COR-L47 (cell line): ENCODE measurements around the gene TCF12.
"Not testable (repeated sequence)": the region's sequence is repeated elsewhere in the genome, so short reads cannot be mapped to it uniquely, and the experiment has no call there.

Experiments
- DNase-seq: peaks from one replicate; lab custom pipeline; 2025; lab: John Stamatoyannopoulos, UW

The TCF12 gene

DNA sequence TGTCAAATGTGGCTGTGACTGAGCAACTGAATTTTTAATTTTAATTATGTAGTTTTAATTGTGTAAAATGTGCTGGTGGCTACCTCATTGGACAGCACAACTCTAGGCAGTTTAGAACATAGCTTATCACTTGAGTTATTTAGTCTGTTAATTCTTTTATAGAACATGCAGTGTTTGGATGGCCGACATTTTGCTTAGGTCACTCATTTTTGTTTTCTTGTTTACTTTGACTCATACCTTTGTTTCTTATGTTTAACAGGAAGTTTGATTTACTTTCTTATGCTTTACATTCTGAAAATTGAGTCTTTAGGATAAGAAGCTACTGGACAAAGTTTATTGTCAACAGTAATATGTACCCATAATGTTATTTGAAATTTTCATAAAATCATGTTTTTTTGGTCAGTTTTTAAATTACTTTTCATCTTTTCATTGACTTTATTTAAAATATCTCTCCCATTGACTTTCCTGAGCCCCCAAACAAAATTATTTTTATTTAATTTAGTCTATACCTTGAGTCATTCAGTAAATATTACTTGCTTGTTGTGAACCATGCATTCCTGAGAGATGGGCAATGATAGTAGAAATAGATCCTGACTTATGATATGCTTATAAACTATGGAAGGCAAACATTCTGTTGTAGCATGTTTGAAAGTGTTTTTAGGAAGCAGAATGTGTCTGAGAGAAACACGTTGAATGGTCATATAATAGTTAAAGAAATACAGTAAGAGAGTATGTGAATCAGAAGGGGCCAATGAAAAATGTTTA, 60.6 kb downstream of the TCF12 start:
- DNase-seq, result no peak

DNA sequence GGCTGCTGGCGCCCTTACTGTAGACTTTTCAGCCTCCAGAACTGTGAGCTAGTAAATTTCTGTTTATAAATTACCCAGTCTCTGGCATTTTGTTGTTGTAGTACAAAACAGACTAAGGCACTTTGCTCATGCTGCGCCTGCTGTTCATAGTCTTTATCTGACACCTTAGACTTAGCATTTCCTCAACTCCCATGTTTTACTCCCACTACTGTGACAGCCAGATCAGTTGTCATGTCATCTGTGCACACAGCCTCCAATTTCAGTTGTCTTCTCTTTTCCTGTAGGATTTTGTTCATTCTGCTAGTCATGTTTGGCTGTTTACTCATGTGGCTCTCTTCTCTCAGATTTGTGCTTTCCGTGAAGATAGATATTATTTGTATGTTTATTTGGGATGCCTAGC, 62.0 kb downstream of the TCF12 start:
- no peak for DNase-seq

DNA sequence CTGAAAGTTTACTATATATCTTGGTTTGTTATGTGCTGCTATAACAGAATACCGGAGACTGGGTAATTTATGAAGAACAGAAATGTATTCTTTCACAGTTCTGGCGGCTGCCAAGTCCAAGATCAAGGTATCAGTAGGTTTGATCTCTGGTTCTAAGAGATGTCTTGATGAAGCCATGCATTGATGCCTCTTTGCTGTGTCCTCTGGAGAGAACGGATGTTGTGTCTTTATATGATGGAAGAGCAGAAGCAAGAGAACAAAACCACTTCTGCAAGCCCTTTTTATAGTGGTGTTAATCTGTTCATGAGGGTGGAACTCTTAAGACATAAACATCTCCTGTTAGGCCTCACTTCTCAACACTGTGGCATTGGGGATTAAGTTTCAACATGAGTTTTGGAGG, 62.7 kb downstream of the TCF12 start:
- no peak for DNase-seq

DNA sequence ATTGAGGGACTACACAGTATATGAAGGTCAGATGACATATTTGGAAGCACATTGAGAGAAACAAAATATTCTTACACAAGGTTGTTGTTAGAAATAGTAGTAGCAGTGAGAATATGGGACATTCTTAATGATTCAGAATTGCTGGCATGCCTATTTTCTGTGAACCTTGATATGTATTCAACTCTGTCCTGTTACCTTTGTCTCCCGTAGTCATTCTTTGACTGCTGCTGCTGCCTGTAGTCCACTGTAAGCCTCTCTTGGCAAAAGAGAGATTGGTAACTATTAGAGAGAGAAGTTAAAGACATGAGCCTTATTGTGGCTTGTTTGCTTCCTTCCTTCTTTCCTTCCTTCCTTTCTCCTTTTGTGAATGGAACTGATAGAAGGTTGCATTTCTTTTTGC, 64.5 kb downstream of the TCF12 start:
- no peak for DNase-seq

DNA sequence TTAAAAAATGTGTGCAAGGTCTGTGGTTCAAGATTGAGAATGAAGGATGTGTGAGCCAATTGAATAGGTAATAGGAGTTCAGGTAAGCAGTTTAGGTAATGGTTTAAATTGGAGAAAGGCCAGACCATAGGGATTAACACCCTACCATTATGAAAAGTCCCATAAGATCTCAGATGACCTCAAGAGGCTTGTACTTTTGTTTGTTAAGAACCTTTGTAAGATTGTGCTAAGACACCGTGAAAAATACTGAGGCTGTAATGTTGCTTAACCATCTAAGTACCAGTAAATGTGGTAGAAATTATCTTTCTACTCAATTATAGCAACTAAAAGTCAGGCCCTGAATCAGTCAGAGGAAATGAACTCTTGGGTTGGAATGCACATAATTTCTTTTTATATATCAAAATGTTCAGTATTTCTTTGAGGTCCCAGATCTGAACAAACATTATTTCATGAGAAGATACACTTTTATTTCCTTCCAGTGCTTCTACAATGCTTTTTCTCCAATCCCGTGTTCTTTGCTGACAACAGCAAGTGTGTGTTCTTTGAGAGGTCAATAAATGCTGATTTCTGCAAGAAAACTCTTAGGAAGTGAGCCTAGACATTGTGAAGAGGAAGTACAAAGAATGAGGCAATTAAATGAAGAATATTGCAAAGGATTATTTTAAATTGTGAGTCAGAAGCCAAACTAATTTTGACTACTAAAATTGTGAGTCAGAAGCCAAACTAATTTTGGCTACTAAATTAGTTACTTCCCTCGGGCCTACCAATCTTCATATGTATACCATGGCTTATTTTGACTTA, 66.4 kb downstream of the TCF12 start:
- DNase-seq, result no peak

DNA sequence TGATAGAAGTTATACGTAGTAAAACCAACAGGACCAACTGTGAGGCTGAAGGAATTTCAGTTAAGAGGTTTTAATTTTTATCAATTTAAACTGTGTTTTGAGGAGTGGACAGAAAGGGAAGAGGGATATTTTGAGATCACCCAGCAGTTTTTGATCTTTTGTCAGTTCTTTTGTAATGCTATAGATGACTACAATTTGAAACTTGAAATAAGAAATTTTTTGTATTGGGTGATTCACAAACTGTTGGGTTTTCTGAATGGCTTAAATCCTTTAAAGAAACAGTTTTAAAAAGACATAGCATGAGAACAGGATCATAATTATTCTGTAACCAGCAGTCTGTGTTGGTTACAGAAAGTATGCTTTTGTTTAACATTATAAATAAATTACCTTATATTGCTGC, 67.4 kb downstream of the TCF12 start:
- no peak for DNase-seq

DNA sequence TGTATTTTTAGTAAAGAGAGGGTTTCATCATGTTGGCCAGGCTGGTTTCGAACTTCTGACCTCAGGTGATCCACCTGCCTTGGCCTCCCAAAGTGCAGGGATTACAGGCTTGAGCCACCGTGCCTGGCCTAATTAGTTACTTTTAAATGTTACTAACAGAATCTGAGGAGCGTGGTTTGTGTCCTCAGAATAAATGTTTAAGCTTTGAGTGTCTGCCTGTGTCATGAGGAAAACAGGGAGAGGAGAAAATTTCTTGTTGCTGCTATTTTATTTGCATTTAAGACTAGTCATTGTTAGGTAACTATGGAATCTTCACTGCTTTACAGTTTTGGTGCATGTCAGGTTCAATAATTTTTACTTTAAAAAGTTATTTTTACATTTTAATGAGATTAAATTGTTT, 68.8 kb downstream of the TCF12 start:
- DNase-seq, result no peak

DNA sequence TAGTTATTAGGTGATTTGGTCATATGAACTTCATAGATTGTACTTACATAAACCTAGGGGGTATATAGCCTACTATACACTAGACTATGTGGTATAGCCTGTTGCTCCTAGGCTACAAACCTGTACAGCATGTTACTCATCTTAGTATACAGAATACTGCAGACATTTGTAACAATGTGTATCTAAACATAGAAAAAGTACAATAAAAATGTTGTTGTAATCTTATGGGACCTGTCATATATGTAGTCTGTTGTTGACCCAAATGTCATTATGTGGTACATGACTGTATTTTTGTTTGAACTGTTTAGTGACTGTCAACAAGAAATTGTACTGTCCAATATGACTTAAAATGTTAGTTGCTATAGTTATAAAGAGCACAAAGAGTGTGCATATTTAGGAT, 69.8 kb downstream of the TCF12 start:
- DNase-seq, result no peak

DNA sequence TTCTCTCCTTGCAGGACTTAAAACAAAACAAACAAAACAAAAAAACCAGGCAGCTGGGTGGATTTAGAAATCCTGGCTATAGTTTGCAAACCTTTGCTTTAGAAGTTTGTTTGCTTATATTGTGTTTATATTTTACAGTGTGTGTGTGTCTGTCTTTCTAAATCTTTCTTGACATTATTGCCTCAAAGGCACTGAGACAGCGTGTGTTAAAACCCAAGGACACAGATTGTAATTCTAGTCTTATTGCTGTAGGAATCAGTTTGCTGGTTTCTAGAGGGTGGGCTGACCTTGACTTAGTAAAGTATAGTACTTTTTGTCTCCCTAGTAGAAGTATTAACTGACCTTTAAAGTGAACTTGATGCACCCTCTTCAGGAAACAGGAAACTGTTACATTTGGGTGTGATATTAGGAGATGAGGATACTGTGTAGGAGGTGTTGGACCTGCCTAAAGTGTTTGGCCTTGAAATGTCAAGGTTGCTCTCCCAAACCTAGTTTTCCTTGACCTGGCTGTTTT, 71.0 kb downstream of the TCF12 start:
- no peak for DNase-seq

DNA sequence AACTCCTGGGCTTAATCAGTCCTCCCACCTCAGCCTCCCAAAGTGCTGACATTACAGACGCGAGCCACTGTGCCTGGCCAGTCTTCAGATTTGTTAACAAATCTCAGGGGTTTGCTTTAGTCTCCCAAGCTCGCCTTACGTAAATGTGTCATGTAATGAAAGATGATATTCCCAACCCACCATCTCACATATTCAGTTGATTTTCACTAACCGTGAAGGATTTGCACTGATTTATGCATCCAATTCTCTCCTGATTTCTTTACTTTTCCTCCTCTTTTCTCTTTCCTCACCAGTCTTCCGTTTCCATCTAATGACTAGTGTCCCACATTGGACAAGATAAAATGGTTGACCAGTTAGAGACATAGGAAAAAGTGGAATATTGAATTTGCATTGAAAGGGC, 72.6 kb downstream of the TCF12 start:
- no peak for DNase-seq

DNA sequence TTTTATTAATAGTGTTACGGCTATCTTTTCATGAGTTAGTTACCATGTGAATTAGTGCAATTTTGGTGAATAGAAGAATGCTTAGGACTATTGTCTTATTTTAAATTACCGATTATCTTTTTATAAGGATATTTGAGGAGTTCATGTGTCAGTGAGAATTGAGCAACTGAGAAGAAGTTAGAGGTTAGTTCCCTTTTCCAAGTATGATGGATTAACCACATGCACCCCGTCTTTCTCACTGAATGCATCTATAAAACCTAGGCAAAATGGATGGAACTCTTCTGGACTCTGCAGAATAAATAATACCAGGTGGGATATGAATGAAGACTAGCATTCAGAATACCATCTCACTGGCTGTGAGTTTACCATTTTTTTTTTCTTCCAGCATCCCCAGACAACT, 74.3 kb downstream of the TCF12 start:
- DNase-seq, result no peak

DNA sequence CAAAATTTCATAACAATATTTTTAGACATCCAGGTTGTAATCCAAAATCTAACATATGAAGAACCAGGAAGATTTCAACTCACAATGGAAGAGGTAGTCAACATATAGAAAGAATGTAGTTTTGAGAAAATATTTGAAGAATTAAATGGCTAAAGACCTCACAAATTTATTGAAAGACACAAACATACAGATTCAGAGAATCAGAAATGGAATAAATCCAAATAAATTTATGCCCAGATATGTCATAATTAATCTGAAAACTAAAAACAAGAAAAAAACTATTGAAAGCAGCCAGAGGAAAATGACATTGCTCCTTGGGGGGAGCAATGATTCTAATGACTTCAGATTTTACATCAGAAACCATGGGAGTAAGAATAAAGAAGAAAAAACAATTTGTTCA, 75.8 kb downstream of the TCF12 start:
- no peak for DNase-seq

DNA sequence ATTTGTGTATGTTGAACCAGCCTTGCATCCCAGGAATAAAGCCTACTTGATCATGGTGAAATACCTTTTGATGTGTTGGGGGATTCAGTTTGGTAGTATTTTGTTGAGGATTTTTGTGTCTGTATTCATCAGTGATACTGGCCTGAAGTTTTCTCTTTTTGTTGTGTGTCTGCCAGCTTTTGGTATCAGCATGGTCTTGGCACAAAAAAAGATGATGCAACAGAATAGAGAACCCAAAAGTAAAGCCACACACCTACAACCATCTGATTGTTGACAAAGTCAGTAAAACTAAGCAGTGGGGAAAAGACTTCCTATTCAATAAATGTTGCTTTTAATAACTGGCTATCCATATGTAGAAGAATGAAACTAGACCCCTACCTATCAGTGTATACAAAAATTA, 77.6 kb downstream of the TCF12 start:
- DNase-seq, result no peak

DNA sequence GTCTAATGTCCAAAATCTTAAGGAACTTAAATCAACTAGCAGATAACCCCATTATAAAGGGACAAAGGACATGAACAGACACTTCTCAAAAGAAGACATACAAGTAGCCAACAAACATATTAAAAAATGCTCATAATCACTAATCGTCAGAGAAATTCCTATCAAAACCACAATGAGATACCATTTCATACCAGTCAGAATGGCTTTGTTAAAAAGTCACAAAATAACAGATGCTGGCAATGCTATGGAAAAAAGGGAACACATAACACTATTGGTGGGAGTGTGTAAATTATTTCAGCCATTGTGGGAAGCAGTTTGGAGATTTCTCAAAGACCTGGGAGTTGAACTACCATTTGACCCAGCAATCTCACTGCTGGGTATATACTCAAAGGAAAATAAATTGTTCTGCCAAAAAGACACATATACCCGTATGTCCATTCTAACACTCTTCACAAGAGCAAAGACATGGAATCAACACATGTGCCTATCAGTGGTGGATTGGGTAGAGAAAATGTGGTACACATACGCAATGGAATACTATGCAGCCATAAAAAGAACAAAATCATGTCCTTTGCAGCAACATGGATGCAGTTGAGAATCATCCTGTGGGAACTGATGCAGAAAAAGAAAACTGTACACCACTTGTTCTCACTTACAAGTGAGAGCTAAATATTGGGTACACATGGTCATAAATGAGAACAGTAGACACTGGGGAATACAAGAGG, 78.5 kb downstream of the TCF12 start:
- DNase-seq, result no peak

DNA sequence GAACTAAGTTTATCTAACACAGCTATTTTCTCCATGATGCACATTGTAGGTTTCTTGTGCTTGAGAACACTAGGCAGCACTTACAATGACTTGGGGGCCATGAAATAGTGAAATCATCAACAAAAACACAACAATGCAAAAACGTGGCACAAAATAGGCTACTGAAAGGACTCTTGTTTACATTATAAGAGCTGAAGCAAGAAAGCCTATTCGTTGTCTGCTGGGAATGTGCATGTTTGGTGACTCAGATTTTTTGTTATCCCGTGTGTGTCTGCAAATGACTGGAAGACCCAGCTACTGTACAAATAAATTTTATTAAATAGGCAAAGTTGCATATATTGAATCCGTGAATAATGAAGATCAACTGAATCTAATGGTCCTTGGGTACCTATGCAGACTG, 85.0 kb downstream of the TCF12 start:
- DNase-seq, result no peak

DNA sequence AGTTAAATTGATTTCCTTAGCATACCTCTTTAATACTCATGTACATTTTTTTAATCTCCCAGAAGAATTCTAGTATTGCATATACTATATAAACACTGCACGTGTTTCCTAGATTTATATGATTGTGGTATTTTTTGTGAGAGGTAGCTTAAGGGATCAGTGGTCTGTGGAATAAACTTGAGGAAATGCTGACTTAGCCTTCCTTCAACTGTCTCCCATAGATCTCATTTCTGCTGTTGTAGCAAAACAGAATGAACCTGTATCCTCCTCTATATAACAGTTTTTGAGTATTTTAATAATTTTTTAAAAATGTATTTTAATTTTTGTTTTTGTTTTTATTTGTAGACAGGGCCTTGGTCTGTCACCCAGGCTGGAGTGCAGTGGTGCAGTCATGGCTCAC, 86.8 kb downstream of the TCF12 start:
- no peak for DNase-seq

DNA sequence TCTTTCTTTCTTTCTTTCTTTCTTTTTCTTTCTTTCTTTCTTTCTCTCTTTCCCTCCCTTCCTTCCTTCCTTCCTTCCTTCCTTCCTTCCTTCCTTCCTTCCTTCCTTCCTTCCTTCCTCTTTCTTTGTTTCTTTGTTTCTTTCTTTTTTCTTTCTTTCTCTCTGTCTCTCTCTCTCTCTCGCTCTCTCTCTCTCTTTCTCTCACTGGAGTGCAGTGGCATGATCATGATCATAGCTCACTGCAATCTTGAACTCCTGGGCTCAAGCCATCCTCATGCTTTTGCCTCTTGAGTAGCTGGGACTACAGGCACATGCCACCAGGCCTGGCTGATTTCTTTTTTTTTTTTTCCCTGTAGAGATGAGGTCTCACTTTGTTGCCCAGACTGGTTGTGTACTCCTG, 89.4 kb downstream of the TCF12 start:
- not testable (repeated sequence) for DNase-seq

DNA sequence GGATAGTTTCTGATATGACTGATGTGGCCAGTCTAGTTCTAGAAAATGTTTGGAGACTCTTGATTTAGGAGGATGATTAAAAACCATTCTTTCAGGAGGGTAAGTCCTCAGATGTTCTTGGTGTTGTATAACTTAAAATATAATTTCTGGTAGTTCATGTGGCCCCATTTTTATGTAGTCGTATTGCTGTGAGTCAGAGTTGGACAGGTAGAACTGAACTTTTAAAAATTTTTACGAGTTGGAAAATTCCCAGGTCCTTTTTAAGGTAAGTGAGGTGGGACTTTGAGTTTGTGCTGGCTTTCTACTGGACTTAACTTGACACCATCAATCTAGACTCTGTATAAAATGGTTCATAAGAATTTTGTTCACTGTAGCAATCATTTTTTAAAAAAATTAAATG, 92.3 kb downstream of the TCF12 start:
- no peak for DNase-seq

DNA sequence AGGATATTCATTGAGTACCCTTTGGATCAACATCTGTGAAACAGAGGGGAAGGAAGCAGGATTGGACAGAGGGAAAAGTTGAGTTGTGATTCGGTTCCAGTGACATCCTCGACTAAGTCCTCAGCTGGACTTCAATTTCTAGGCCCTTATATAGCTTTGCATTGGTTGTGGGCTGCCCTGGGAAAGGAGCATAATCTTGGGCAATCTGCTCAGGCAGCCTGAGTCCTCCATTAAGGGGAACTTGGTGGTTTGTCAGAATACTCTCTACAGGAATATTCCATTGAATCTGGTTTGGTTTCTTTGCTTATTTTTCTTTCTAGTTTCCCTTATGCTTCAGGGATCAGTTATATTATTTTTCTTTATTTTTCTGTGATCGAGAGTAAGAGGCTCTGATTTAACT, 94.1 kb downstream of the TCF12 start:
- no peak for DNase-seq

DNA sequence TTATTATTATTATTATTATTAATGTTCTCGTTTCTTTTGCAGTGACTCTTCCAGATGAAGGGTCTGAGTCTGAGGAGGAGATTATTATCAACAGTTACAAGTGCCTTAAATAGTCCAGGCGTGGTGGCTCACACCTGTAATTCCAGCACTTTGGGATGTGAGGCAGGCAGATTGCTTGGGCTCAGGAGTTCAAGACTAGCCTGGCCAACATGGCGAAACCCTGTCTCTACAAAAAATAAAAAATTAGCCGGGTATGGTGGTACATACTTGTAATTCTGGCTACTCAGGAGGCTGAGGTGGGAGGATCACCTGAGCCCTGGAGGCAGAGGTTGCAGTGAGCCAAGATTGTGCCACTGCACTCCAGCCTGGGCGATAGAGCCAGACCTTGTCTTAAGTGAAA, 96.5 kb downstream of the TCF12 start:
- not testable (repeated sequence) for DNase-seq

DNA sequence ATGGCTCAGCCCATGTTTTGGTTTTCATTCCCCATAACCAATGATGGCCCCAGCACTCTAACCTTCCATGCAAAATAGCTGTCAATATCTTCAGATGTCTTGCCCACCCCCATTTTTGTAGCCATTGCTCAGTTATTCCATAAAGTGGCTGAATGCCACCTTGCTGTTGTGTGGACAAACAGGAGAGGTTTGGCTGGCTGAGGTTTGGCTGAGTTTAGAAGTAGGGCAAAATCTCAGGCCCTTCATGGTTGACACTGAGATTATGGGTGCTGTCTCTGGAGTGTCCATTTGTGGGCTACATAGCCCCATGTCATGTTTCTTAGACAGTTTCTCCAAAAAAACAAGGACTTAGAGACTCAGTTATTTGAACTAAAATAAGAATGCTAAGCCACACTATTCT, 96.9 kb downstream of the TCF12 start:
- no peak for DNase-seq

DNA sequence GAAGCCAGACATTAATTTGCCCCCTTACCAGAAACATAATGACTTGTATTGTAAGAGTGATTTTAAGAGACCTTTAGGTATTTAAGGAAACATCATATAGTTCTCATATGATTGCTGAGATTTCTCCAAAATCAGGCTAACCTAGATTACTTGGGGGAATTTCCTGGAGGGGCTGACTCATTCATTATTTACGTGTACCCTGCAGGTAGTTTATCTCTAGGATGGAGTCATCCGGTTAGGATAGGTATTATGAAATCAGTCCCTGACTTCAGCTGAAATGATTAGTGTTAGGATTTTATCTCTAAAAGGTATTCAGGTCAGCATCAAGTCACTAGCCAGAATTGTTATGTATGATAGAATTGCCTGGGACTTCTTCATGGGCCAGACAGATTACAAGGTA, 97.5 kb downstream of the TCF12 start:
- DNase-seq, result no peak

DNA sequence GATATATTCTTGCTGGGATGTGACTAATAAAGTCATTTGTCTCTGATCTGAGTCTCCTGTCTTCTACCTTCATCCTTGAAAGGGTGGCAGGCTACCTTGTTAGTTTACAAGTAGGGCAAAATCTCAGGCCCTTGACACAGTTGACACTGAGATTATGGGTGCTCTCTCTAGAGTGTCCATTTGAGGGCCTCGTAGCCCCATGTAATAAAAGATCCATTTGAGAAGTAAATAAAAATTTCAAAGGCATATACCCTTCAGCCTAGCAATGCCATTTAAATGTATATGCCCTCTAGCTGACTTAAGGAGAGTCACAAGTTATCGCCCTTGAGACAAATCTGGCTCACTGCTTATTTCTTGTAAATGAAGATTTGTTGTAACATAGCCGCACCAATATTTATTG, 98.6 kb downstream of the TCF12 start:
- DNase-seq, result peak; percentile 45
